GM12878 (cell line): ENCODE measurements around the gene TACC2. TPM values are rescaled to one million over a fixed set of nuclear protein-coding genes. Genes with fewer than 3 reads are reported as not detected.
"Not testable (repeated sequence)": the region's sequence is repeated elsewhere in the genome, so short reads cannot be mapped to it uniquely, and the experiment has no call there.

Experiments
- ATAC-seq: fragments of 200-7000 bp; cut with Tn5 transposase; 3 replicates; pipeline ENCODE4 v1.9.1; 2020; ENCODE audit warnings: mild to moderate bottlenecking, moderate library complexity
- BruUV-seq: library from RNA; stranded (reverse); fragments of 400-500 nt; replicated peaks from 2 replicates; lab custom pipeline; 2021; lab: Mats Ljungman, UMichigan
- CTCF ChIA-PET: fragments of 300-600 bp; sonication (Branson Sonifier 250); formaldehyde crosslinking; extraction: SDS; loops from one replicate; lab custom pipeline; 2021; ENCODE audit warnings: inconsistent platforms; lab: Yijun Ruan, JAX
- POLR2A ChIA-PET: fragments of 350-600 bp; formaldehyde crosslinking; extraction: SDS; loops from one replicate; lab custom pipeline; 2021; ENCODE audit warnings: inconsistent platforms; lab: Charles Lee
- RAD21 ChIA-PET: fragments of 300-600 bp; sonication (Branson Sonifier 250); formaldehyde crosslinking; loops from one replicate; lab custom pipeline; 2023; ENCODE audit warnings: antibody characterized with exemption; ENCODE audit not compliant: unreplicated experiment; lab: Charles Lee
- SMC1A ChIA-PET: fragments of 300-600 bp; sonication (Branson Sonifier 250); formaldehyde crosslinking; loops from one replicate; lab custom pipeline; 2023; ENCODE audit not compliant: unreplicated experiment, uncharacterized antibody; lab: Charles Lee
- DNase-seq: peaks from one replicate; pipeline ENCODE4 v3.0.0-alpha.2; 2011; ENCODE audit warnings: low read depth, low spot score
- FAIRE-seq: peaks from 3 replicates; lab custom pipeline; 2011; peaks lifted over from hg19 to GRCh38; lab: Jason Lieb, UNC
- H2AFZ ChIP-seq: 2 replicates; pipeline ENCODE4 v1.6.0; 2011; ENCODE audit warnings: low read depth, low read length, control low read depth; ENCODE audit not compliant: control insufficient read depth
- H3K27ac ChIP-seq: 2 replicates; pipeline ENCODE4 v1.5.1; 2011; ENCODE audit warnings: control low read depth; ENCODE audit not compliant: control insufficient read depth, insufficient read depth
- H3K27me3 ChIP-seq, 2 experiments: replicated peaks in 1 of 2; 2 replicates each; pipeline versions ENCODE4 v1.6.0 to v1.6.1; 2011; ENCODE audit warnings: low read length in 1 of 2; ENCODE audit not compliant: control insufficient read depth in 2 of 2, insufficient read depth in 2 of 2
- H3K36me3 ChIP-seq, 2 experiments: 2 replicates each; pipeline ENCODE4 v1.5.1; 2011; ENCODE audit warnings: low read length in 1 of 2; ENCODE audit not compliant: control insufficient read depth in 2 of 2, insufficient read depth in 2 of 2
- H3K4me1 ChIP-seq: 2 replicates; pipeline ENCODE4 v1.6.1; 2011; ENCODE audit warnings: mild to moderate bottlenecking, low read length, moderate library complexity, mixed read lengths; ENCODE audit not compliant: control insufficient read depth, insufficient read depth
- H3K4me2 ChIP-seq: 2 replicates; pipeline ENCODE4 v1.6.0; 2011; ENCODE audit warnings: control low read depth; ENCODE audit not compliant: control insufficient read depth, insufficient read depth
- H3K4me3 ChIP-seq: fragments of 200-600 bp; sonication (generic); 2 replicates; pipeline ENCODE4 v1.5.1; 2016
- H3K79me2 ChIP-seq: 2 replicates; pipeline ENCODE4 v1.6.0; 2011; ENCODE audit warnings: low read length; ENCODE audit not compliant: control insufficient read depth, insufficient read depth
- H3K9ac ChIP-seq: 2 replicates; pipeline ENCODE4 v1.8.0; 2011; ENCODE audit warnings: low read length, control low read depth, mixed read lengths; ENCODE audit not compliant: control insufficient read depth, insufficient read depth
- H3K9me3 ChIP-seq: replicated peaks from 3 replicates; pipeline ENCODE4 v1.5.1; 2011; ENCODE audit warnings: mild to moderate bottlenecking, low read length; ENCODE audit not compliant: control insufficient read depth, insufficient read depth
- H4K20me1 ChIP-seq: 2 replicates; pipeline ENCODE4 v1.6.0; 2011; ENCODE audit not compliant: control insufficient read depth, insufficient read depth
- BHLHE40 ChIP-seq, 2 experiments: fragments of 450-650 bp in 1 of 2; IDR thresholded peaks; 2 replicates each; pipeline ENCODE4 v1.6.1; 2011 to 2017; ENCODE audit warnings: low read depth in 2 of 2, borderline replicate concordance in 1 of 2, improper control_type of control experiment in 1 of 2, low read length in 1 of 2, mild to moderate bottlenecking in 1 of 2
- CREB1 ChIP-seq: IDR thresholded peaks from 2 replicates; pipeline ENCODE4 v1.6.1; 2012; ENCODE audit warnings: low read depth, mild to moderate bottlenecking, inconsistent platforms
- DPF2 ChIP-seq: fragments of 450-650 bp; IDR thresholded peaks from 2 replicates; pipeline ENCODE4 v1.6.1; 2017; ENCODE audit warnings: mild to moderate bottlenecking
- E2F8 ChIP-seq: fragments of 450-650 bp; IDR thresholded peaks from 2 replicates; pipeline ENCODE4 v1.6.1; 2018; ENCODE audit warnings: mild to moderate bottlenecking, low read depth, moderate library complexity; ENCODE audit not compliant: partially characterized antibody
- FOS ChIP-seq: IDR thresholded peaks from 3 replicates; pipeline ENCODE4 v1.6.1; 2011; ENCODE audit warnings: borderline replicate concordance; ENCODE audit not compliant: insufficient read length; ENCODE audit errors: extremely low read depth
- IKZF1 ChIP-seq: fragments of 450-650 bp; conservative IDR thresholded peaks from 2 replicates; pipeline ENCODE4 v1.6.1; 2017; ENCODE audit warnings: antibody characterized with exemption, mild to moderate bottlenecking
- KLF5 ChIP-seq: fragments of 450-650 bp; IDR thresholded peaks from 2 replicates; pipeline ENCODE4 v1.6.1; 2014; ENCODE audit warnings: mild to moderate bottlenecking; ENCODE audit not compliant: partially characterized antibody
- MTA2 ChIP-seq: fragments of 450-650 bp; IDR thresholded peaks from 2 replicates; pipeline ENCODE4 v1.6.1; 2016; ENCODE audit warnings: low read depth, mild to moderate bottlenecking, moderate library complexity
- POLR2AphosphoS5 ChIP-seq: IDR thresholded peaks from 2 replicates; pipeline ENCODE4 v1.6.1; 2011; ENCODE audit warnings: mild to moderate bottlenecking, low read length, inconsistent platforms
- RBBP5 ChIP-seq: fragments of 200-600 bp; sonication (generic); conservative IDR thresholded peaks from 2 replicates; pipeline ENCODE4 v1.6.1; 2016
- SUPT20H ChIP-seq: IDR thresholded peaks from 2 replicates; pipeline ENCODE4 v1.6.1; 2011; ENCODE audit warnings: low read depth, mild to moderate bottlenecking, low read length, moderate library complexity, borderline replicate concordance; ENCODE audit not compliant: control insufficient read depth
- YBX1 ChIP-seq: fragments of 450-650 bp; IDR thresholded peaks from 2 replicates; pipeline ENCODE4 v1.6.1; 2016; ENCODE audit warnings: antibody characterized with exemption
- WGBS: methylation state at CpG from one replicate; pipeline ENCODE4 v1.1.6; 2016; ENCODE audit warnings: low lambda C conversion rate; ENCODE audit not compliant: insufficient replicate concordance, insufficient coverage; ENCODE audit errors: missing lambda C conversion rate; 5-methylcytosine and 5-hydroxymethylcytosine counted together
- in situ Hi-C: fragments of 300-500 bp; cut with MboI; formaldehyde crosslinking; loops from 9 replicates; pipeline ENCODE4 v1.14.3; 2018; ENCODE audit warnings: mixed read lengths
- intact Hi-C: fragments of 100-400 bp; cut with micrococcal nuclease; formaldehyde crosslinking; loops from one replicate; pipeline ENCODE4 v1.14.2; 2022; ENCODE audit not compliant: unreplicated experiment
- polyA plus RNA-seq, 11 experiments: library from polyadenylated mRNA; depleted of rRNA in 4 of 11; unstranded in 6 of 11; stranded (reverse) in 5 of 11; fragments of >200 nt; fragmentation: Nextera tagmentation in 4 of 11; fragmentation: Illumina TruSeq in 1 of 11; extraction: Ambion mirVana in 4 of 11; extraction: Trizol in 1 of 11; gene quantifications; 1 replicate in 1 of 11; 2 replicates in 10 of 11; pipeline versions ENCODE4 v1.2.1 to v1.2.3, GENCODE V29; 2011 to 2016; ENCODE audit warnings: inconsistent platforms in 2 of 11, missing spikeins in 2 of 11, low read depth in 1 of 11
- total RNA-seq, 4 experiments: library from RNA; depleted of rRNA in 3 of 4; stranded (reverse); fragments of >200 nt in 3 of 4; fragmentation: Illumina TruSeq in 1 of 4; extraction: Trizol in 1 of 4; gene quantifications; 2 replicates each; pipeline versions ENCODE4 v1.2.1 to v1.2.3, GENCODE V29; 2013 to 2021
- TF ChIP-seq, protein P1 (sequence below): IDR thresholded peaks from 2 replicates; pipeline ENCODE4 v1.6.1; 2012; ENCODE audit warnings: low read length, inconsistent platforms
- TF ChIP-seq, protein P2 (sequence below): IDR thresholded peaks from 2 replicates; pipeline ENCODE4 v1.6.1; 2011; ENCODE audit warnings: borderline replicate concordance, low read depth, mild to moderate bottlenecking, moderate library complexity, mixed read lengths, low read length; ENCODE audit not compliant: insufficient read depth; ENCODE audit errors: extremely low read length

Gene TACC2
- total and polyA plus RNA-seq, 10 of the 15 experiments (the other 5 are each of a cell fraction or from before 2014, with no cell fraction given), result 0.07 to 0.64 (median 0.13) TPM; not detected in 5

GRCh38 chr10:122201401-122201800 lies 212.4 kb downstream of the TACC2 start:
- H2AFZ ChIP-seq, result no peak overlapping the region
- no peak overlapping the region for H3K9ac ChIP-seq
- no peak overlapping the region for H3K4me2 ChIP-seq
- ChIA-PET SMC1A (no interaction called here), POLR2A (no interaction called here)
- H3K4me1 ChIP-seq, result no peaks in the 10 kb centered on the region
- H3K4me3 ChIP-seq, result no peak overlapping the region
- TF ChIP-seq BHLHE40 (IDR thresholded peaks at IDR 0.05; ENCODE audit: borderline replicate concordance in 1 of 2, low read depth in 2 of 2, low read length in 1 of 2) (no peak), KLF5 (no peak), POLR2AphosphoS5 (no peak), RBBP5 (no peak), IKZF1 (no peak), FOS (no peak), MTA2 (no peak), SUPT20H (no peak), DPF2 (no peak), YBX1 (no peak), CREB1 (no peak), E2F8 (no peak)
- TF ChIP-seq, protein P1, sequence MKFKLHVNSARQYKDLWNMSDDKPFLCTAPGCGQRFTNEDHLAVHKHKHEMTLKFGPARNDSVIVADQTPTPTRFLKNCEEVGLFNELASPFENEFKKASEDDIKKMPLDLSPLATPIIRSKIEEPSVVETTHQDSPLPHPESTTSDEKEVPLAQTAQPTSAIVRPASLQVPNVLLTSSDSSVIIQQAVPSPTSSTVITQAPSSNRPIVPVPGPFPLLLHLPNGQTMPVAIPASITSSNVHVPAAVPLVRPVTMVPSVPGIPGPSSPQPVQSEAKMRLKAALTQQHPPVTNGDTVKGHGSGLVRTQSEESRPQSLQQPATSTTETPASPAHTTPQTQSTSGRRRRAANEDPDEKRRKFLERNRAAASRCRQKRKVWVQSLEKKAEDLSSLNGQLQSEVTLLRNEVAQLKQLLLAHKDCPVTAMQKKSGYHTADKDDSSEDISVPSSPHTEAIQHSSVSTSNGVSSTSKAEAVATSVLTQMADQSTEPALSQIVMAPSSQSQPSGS, result no peak
- TF ChIP-seq, protein P2, sequence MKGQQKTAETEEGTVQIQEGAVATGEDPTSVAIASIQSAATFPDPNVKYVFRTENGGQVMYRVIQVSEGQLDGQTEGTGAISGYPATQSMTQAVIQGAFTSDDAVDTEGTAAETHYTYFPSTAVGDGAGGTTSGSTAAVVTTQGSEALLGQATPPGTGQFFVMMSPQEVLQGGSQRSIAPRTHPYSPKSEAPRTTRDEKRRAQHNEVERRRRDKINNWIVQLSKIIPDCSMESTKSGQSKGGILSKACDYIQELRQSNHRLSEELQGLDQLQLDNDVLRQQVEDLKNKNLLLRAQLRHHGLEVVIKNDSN, result no peak
- TF ChIP-seq, all 136 proteins: peak for 0
- BruUV-seq, result no TSS peak
- Histone ChIP-seq H3K27me3 (no peaks in the 10 kb centered on the region; a peak in 1 of 4 replicates), H3K79me2 (no peaks in the 10 kb centered on the region), H3K36me3 (no peaks in the 10 kb centered on the region), H3K9me3 (no peaks in the 10 kb centered on the region), H4K20me1 (no peaks in the 10 kb centered on the region), H3K27ac (no peak overlapping the region)
- ATAC-seq (no peak), FAIRE-seq (no peak), DNase-seq (no peak)
- WGBS, result 44% methylated on average over 9 of the region's 9 CpGs
- in situ Hi-C loops (no loop called here), intact Hi-C loops (no loop called here)
- RAD21 ChIA-PET, result no interaction called here
- CTCF ChIA-PET, result no interaction called here

DNA sequence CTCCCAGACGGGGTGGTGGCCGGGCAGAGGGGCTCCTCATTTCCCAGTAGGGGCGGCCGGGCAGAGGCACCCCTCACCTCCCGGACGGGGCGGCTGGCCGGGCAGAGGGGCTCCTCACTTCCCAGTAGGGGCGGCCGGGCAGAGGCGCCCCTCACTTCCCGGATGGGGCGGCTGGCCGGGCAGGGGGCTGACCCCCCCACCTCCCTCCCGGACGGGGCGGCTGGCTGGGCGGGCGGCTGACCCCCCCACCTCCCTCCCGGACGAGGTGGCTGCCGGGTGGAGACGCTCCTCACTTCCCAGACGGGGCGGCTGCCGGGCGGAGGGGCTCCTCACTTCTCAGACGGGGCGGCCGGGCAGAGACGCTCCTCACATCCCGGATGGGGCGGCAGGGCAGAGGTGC lies 214.2 kb downstream of the TACC2 start:
- in situ Hi-C loops, H3K79me2 ChIP-seq, H4K20me1 ChIP-seq, H3K36me3 ChIP-seq, intact Hi-C loops, H3K9me3 ChIP-seq, FAIRE-seq, H3K4me2 ChIP-seq, CTCF ChIA-PET, H3K27ac ChIP-seq, H3K27me3 ChIP-seq, SMC1A ChIA-PET, POLR2A ChIA-PET, RAD21 ChIA-PET, H3K4me3 ChIP-seq, H3K9ac ChIP-seq, BruUV-seq, H2AFZ ChIP-seq, DNase-seq, H3K4me1 ChIP-seq, ATAC-seq: not testable (repeated sequence)
- WGBS, result 83% methylated on average over 8 of the region's 33 CpGs
